GM06990 (cell line): ENCODE results near the gene ADGRD1.
A peak's percentile ranks its signal among the peaks of the same experiment; 100 is the strongest.

Source experiments
- DNase-seq: peaks from one replicate; pipeline ENCODE4 v3.0.0-alpha.2; 2011; ENCODE audit not compliant: insufficient read length; ENCODE audit errors: extremely low read depth
- H3K27me3 ChIP-seq: replicated peaks from 2 replicates; pipeline ENCODE4 v1.6.0; 2011; ENCODE audit warnings: low read length; ENCODE audit not compliant: control insufficient read depth, insufficient read depth
- H3K36me3 ChIP-seq: 2 replicates; pipeline ENCODE4 v1.5.1; 2011; ENCODE audit warnings: low read length; ENCODE audit not compliant: control insufficient read depth, insufficient read depth
- H3K4me3 ChIP-seq: replicated peaks from 2 replicates; pipeline ENCODE4 v1.5.1; 2011; ENCODE audit warnings: low read depth, mild to moderate bottlenecking, control low read depth, low read length
- TF ChIP-seq, protein P1 (sequence below): IDR thresholded peaks from 2 replicates; pipeline ENCODE4 v1.5.1; 2011; ENCODE audit warnings: low read length, control low read depth, mild to moderate bottlenecking, inconsistent platforms; ENCODE audit not compliant: insufficient read depth, poor library complexity, severe bottlenecking

Gene ADGRD1

DNA sequence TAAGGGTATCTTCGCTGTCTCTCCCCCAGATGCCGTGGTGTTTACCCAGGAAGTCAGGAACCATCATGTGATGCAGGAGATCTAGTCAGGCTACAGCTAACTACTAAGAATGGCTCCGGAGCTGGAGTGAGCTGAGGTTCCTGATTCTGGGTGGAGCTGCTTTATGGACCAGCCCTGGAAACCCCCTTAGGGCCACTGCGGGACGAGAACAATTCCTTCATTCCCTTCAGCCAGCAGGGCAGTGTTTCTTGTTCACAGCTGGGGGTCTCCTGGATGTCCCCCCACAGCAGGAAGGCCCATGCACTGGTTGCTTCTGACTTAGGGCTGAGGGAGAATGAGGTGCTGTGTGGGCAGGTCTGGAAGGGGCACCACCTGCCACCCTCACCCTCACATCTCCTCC, 199.3 kb downstream of the ADGRD1 start:
- no peak overlapping the region for H3K4me3 ChIP-seq
- no peak for DNase-seq
- H3K36me3 ChIP-seq: no peaks in the 10 kb centered on the region
- TF ChIP-seq, protein P1, sequence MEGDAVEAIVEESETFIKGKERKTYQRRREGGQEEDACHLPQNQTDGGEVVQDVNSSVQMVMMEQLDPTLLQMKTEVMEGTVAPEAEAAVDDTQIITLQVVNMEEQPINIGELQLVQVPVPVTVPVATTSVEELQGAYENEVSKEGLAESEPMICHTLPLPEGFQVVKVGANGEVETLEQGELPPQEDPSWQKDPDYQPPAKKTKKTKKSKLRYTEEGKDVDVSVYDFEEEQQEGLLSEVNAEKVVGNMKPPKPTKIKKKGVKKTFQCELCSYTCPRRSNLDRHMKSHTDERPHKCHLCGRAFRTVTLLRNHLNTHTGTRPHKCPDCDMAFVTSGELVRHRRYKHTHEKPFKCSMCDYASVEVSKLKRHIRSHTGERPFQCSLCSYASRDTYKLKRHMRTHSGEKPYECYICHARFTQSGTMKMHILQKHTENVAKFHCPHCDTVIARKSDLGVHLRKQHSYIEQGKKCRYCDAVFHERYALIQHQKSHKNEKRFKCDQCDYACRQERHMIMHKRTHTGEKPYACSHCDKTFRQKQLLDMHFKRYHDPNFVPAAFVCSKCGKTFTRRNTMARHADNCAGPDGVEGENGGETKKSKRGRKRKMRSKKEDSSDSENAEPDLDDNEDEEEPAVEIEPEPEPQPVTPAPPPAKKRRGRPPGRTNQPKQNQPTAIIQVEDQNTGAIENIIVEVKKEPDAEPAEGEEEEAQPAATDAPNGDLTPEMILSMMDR: no peak
- H3K27me3 ChIP-seq: no peaks in the 10 kb centered on the region; the same call in 1 of the 2 replicates

DNA sequence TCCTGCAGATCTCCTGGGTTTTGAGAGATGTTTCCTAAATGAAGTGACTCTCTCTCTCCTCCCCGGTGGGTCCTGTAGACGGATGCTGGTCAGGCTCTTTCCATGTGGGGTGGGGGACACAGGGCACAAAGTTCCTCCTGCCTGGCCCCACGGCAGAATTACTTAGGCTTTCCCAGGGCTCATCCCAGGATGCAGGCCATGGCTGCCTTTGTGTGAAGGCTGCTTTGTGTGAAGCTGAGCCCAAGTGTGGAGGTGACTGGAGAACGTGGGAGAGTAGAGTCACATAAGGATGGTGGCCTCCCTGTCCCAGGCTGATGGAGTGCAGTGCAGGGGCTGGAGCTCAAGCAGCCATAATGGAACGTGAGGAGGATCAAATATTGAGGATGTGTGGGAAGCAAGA, 200.2 kb downstream of the ADGRD1 start:
- no peak overlapping the region for H3K4me3 ChIP-seq
- H3K27me3 ChIP-seq: no peaks in the 10 kb centered on the region; the same call in 1 of the 2 replicates
- DNase-seq: no peak
- no peaks in the 10 kb centered on the region for H3K36me3 ChIP-seq
- TF ChIP-seq, protein P1: no peak

DNA sequence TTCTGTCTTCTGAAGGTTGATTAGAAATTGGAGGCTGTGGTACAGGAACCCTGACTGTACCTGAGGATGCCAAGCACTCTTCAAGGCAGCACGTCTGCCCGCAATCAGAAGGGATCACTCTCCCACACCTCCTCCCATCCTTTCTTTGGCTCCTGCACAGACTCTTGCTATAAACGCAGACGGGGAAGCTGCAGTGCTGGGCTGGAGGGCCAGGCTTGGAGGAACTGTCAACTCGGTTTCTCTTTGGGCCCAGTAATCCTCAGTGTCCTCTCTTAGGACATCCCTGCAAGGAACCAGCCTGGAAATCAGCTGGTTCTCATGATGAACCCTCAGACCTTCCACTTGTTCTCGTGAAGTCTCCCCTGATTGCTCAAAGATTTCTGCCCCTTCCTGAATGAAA, 201.4 kb downstream of the ADGRD1 start:
- TF ChIP-seq, protein P1: no peak
- no peaks in the 10 kb centered on the region; the same call in 1 of the 2 replicates for H3K27me3 ChIP-seq
- no peak overlapping the region for H3K4me3 ChIP-seq
- no peaks in the 10 kb centered on the region for H3K36me3 ChIP-seq
- DNase-seq: no peak

DNA sequence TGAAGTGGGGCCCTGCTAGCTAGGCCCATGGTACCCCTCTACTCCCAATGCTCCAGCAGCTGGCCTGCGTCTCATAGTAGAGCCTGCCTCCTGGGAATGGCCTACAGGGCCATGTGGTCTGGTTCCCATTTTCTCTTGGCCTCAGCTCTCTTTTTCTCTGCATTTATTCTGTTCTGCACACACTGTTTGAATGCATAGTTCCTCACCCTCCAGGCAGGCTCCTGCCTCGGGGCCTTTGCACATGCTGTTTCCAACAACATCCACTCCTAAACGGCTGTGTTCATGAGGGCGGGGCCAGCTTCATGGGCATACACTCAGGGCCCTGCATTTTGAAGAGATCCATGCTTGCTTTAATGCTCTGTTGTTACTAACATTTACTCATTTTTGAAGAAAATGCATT, 204.0 kb downstream of the ADGRD1 start:
- TF ChIP-seq, protein P1: no peak
- Histone ChIP-seq H3K27me3 (no peaks in the 10 kb centered on the region), H3K36me3 (no peaks in the 10 kb centered on the region), H3K4me3 (no peak overlapping the region)
- DNase-seq: no peak

DNA sequence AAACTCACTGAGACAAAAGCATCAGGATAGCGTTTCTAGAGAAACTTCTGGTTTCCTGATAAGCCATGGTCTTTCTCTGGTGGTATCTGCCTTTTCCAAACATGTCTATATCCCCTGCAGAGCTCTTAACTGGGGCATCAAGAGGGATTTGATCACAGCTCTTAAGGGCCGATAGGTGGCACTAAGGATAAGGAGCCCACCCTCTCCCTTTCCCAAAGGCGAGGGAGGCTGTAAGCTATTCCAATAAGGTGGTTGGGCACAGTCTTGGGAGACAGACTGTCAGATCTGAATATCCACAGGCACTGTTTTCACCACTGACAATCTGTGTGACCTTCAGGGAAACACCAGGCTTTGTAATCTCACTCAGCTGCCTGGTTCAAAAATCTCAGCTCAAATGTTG, 206.0 kb downstream of the ADGRD1 start:
- Histone ChIP-seq H3K4me3 (no peak overlapping the region), H3K27me3 (no peaks in the 10 kb centered on the region), H3K36me3 (no peaks in the 10 kb centered on the region)
- TF ChIP-seq, protein P1: peak; percentile 12
- no peak for DNase-seq

DNA sequence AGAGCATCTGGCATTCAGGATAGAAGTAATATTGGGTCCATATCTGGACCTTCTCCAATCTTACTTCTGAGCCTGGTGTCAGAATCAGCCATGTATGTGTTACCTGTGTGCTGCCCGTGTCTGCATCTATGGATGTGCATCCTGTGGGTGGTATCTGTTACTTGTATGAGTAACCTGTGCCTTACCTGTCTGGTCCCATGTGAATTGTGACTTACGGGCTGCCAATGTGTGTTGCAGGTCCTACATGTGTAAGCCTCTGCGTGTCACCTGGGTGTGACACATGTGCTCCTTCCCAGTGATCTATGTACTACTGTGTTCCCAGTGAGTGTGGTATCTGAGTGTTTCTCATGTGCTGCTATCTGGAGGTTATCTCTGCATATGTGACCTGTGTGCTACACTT, 208.4 kb downstream of the ADGRD1 start:
- TF ChIP-seq, protein P1: no peak
- H3K4me3 ChIP-seq: no peak overlapping the region
- no peaks in the 10 kb centered on the region for H3K27me3 ChIP-seq
- H3K36me3 ChIP-seq: no peaks in the 10 kb centered on the region
- no peak for DNase-seq
